ENCODE data around the gene PPP1R36.

The PPP1R36 gene

GRCh38 chr14:64572386-64573104, 22.8 kb downstream of the PPP1R36 start:
- DNase-seq = no peak

DNA sequence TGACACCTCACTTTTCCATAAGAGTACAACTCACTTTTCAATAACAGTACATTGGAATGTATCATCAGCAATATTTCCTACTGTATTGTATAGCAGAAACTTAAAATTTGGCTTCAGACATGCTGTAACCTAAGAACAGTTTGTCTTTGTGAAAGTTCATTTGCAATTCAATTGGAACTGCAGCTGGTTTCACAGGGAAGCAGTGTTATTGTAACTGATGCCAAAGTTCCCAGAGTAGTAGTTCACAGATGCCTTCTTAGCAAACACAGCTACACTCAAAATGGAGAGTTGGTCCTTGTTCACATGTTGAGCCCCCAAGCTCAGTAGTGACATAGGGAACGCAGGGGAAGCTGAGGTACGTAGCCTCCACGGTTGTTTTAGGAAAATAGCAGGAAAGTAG, 23.3 kb downstream of the PPP1R36 start:
- no peak for DNase-seq

DNA sequence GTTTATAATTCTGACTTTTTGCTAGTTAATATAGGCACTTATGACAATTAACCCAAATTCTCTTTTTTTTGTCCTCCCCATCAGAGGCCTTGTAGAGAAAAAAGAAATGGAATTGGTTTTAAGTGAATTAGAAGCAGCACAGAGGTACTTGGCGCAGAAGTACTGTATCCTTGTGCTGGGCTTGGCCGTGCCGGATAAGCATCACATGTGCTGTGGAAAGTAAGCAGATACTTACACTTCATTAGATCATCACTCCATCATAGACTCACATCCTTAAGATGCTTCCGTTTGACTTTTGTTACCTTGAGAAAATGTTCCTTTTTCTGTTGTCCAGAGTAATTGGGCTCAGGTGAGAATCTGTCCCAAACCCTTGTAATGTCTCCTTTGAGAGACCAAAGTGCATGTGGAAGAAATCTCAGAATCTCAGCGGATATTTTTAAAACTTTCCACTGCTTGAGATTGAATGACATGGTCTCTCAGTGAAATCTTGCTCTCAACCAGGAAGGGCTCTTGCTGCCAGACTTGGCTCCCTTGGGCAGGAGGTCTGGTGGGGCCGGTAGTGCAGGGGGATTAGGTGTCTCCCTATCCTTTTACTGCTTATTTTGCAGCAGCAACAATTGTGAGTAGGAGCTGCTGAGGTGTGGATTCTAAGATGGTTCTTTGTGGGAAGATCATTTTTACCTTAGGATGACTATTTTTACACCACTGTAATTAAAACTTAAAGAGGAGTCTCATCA, 24.8 kb downstream of the PPP1R36 start:
- DNase-seq = no peak

- DNase-seq = no peak
Observed at GRCh38 chr14:64577211-64577610, 27.4 kb downstream of the PPP1R36 start.

DNA sequence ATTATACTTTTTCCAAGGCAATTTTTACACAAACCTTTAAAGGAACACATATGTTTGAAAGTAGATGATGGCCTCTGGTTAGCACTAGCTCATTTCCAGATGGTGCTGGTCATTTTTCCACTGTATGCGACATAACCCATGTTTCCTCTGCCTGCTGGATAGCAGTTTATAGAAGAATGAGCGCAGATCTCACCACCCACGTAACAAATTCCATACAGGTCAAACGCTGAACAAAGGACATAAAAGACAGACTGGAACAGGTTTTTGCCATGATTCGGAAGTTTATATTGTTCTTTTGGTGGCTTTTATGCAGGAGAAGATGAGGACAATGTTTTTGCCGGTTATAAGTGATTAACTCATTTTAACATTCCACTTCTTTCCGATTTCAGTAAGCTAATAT, 30.7 kb downstream of the PPP1R36 start:
- DNase-seq = no peak

- no peak for DNase-seq
Observed at GRCh38 chr14:64581363-64581762, 31.6 kb downstream of the PPP1R36 start.

GRCh38 chr14:64581817-64582216, 32.1 kb downstream of the PPP1R36 start:
- no peak for DNase-seq

- DNase-seq = no peak
Observed at GRCh38 chr14:64584190-64584589, 34.4 kb downstream of the PPP1R36 start.

- DNase-seq = no peak
Observed at GRCh38 chr14:64591809-64592208, 42.0 kb downstream of the PPP1R36 start.

GRCh38 chr14:64594438-64594837, 44.7 kb downstream of the PPP1R36 start:
- DNase-seq = no peak

DNA sequence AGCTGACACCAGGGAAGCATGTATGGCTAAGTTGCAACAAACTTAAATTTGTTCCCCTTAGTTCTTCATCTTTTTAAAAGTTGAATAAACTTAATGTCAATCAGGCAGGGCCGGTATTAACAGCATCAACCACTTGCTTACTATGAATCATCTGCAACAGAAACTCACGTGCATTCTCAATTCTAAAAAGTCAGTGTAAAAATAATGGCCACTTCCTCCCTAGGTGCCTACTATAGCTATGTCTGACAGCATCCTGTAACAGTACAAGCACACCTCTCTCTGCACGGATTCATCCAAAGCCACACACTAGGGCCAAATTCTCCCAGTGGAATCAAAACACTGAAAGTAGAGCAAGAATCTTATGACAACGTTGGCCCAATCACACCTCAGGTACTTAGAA, 48.6 kb downstream of the PPP1R36 start:
- DNase-seq = no peak

DNA sequence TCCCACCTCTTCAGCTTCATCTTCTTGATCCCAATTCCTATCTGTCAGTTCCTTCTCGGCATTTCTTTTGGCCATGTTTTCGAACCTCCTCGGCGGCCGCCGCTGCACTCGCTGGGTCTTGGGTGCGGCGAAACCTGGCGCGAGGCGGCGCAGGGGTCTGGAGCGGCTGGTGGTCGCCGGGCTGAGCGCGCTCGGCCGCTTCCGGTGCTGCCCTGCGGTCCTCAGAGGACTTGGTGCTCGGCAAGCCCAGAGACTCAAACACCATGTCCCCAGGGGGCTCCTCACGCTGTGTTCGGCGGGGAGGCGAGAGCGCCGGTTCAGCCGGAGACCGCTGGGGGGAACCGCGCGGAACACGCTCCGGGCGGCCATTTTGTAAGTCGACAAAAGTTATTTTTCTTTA, 51.8 kb downstream of the PPP1R36 start:
- DNase-seq = no peak

DNA sequence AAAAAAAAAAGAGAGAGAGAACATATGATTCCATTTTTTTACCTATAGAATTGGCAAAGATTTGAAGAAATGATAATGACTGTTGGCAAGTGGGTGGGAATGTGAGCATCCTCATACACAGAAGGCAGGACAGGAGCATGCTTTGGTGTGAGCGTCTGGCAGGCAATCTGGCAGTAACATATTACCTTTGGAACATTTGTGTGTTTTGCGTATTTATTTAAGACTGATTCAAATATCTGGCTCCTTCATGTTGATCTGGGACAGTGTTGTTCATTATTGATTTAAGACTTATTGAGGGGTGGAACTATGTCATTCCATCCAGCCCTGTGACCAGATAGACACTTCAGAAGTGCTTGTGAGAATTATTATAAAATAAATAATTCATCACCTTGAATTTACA, 53.1 kb downstream of the PPP1R36 start:
- no peak for DNase-seq

- no peak for DNase-seq
Observed at GRCh38 chr14:64604001-64604400, 54.2 kb downstream of the PPP1R36 start.

DNA sequence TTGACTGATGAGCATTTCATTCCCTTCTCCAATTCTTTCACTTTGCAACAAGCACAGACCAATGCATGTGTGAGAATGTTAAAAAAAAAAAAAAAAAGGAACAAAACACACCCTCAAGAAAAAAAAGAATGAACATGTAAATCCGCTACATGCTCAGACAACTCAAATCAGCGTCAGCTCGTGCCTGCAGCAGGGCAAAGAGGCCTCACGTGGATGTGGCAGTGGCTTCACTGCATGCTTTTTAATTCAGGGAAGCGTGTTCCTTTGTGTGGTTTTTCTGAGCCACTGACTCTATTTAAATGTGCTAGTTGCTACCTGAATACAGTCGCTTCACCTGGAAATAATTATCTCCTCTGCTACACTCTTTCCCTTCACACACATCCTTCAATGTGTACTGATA, 55.1 kb downstream of the PPP1R36 start:
- DNase-seq = no peak

GRCh38 chr14:64605926-64606685, 56.3 kb downstream of the PPP1R36 start:
- DNase-seq = no peak

GRCh38 chr14:64610049-64610746, 60.4 kb downstream of the PPP1R36 start:
- DNase-seq = no peak

DNA sequence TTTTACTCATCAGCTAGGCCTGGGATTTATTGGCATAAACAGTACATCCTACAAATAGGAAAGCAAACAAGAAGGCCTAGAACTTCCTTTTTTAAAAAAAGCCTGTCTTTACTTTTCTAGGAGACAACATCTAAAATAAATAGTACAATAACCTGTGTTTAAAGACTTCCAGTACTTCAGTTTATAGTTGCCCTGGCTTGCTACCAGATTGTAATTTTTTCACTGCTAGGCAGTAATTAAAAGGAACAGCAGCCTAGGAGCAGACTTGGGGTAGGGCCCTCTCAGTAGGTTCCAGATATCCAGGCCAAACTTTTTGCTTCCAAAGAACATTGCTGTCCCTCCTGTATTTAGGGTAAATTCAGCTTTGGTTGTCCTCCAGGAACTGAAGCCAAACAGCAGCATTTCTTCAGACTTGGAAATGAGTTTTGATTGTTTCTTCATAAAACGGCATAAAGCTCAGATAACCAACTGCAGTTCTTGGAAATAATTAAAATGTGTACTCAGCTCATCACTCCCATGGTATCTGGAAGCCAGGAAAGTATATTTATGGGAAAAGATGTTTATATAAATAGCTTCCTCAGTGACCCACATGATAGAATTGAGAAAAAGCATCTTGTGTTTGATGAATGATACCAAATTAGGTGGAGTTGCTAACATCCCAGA, 61.7 kb downstream of the PPP1R36 start:
- no peak for DNase-seq

- no peak for DNase-seq
Observed at GRCh38 chr14:64612021-64612380, 62.2 kb downstream of the PPP1R36 start.

GRCh38 chr14:64612971-64613666, 63.4 kb downstream of the PPP1R36 start:
- no peak for DNase-seq

DNA sequence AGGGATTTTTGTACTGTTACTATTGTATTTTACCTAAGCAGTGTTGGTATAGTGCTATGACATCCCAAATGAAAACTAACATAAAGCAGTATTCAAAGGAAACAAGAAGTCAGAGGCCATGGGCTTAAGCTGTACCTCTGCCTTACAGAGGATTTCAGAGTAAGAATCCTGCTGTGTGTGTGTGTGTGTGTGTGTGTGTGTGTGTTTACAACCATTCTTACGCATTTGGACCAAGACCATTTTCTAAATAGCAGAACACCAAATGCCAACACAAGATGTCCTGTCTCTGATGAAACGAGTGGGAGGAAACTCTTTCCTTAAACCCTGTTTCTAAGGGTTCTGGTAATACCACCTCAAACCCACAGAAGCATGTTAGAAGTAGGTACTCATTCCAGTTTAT, 64.4 kb downstream of the PPP1R36 start:
- DNase-seq = no peak

GRCh38 chr14:64614805-64615391, 65.1 kb downstream of the PPP1R36 start:
- DNase-seq = no peak
